IMR-90 (cell line): Measurements from ENCODE around the gene SCGB1D1. TPM values are rescaled to one million over a fixed set of nuclear protein-coding genes. Genes with fewer than 3 reads are reported as not detected.
"Not testable (repeated sequence)": the region's sequence is repeated elsewhere in the genome, so short reads cannot be mapped to it uniquely, and the experiment has no call there.

Experiments used
- ATAC-seq: fragments of 200-7000 bp; cut with Tn5 transposase; 2 replicates; pipeline ENCODE4 v1.9.1; 2020; ENCODE audit warnings: low read depth, mild to moderate bottlenecking, moderate library complexity
- BruUV-seq: library from RNA; stranded (reverse); fragments of 400-500 nt; replicated peaks from 2 replicates; lab custom pipeline; 2021; lab: Mats Ljungman, UMichigan
- CTCF ChIA-PET: fragments of 300-600 bp; formaldehyde crosslinking; extraction: SDS; loops from one replicate; lab custom pipeline; 2021; ENCODE audit warnings: antibody characterized with exemption; lab: Yijun Ruan, JAX
- POLR2A ChIA-PET: fragments of 300-600 bp; sonication (Branson Sonifier 250); formaldehyde crosslinking; loops from one replicate; lab custom pipeline; 2022; ENCODE audit warnings: antibody characterized with exemption; ENCODE audit not compliant: unreplicated experiment; lab: Charles Lee
- DNase-seq: peaks from one replicate; pipeline ENCODE4 v3.0.0; 2013
- H2AFZ ChIP-seq: replicated peaks from 2 replicates; pipeline ENCODE3; 2013; ENCODE audit warnings: low read length, mild to moderate bottlenecking; ENCODE audit not compliant: poor library complexity
- H2AK5ac ChIP-seq: 2 replicates; pipeline ENCODE4 v1.6.1; 2013; ENCODE audit warnings: low read depth, low read length, inconsistent platforms
- H2AK9ac ChIP-seq: replicated peaks from 2 replicates; pipeline ENCODE3; 2013; ENCODE audit warnings: mild to moderate bottlenecking, low read depth, low read length, moderate library complexity; ENCODE audit not compliant: poor library complexity
- H2BK120ac ChIP-seq: 2 replicates; pipeline ENCODE4 v1.6.1; 2013; ENCODE audit warnings: low read depth, low read length, inconsistent platforms
- H2BK15ac ChIP-seq: 3 replicates; pipeline ENCODE4 v1.6.1; 2013; ENCODE audit warnings: low read depth, low read length, inconsistent platforms
- H2BK20ac ChIP-seq: 2 replicates; pipeline ENCODE4 v1.6.1; 2013; ENCODE audit warnings: low read depth, mild to moderate bottlenecking, inconsistent platforms, low read length, moderate library complexity
- H2BK5ac ChIP-seq: 2 replicates; pipeline ENCODE4 v1.6.1; 2013; ENCODE audit warnings: mild to moderate bottlenecking, low read depth, low read length, inconsistent platforms; ENCODE audit not compliant: poor library complexity, severe bottlenecking
- H3K14ac ChIP-seq: replicated peaks from 2 replicates; pipeline ENCODE4 v1.6.1; 2013; ENCODE audit warnings: low read depth, low read length, inconsistent platforms
- H3K18ac ChIP-seq: 2 replicates; pipeline ENCODE4 v1.6.1; 2013; ENCODE audit warnings: low read depth, low read length, control low read depth
- H3K23ac ChIP-seq: 2 replicates; pipeline ENCODE4 v1.6.1; 2013; ENCODE audit warnings: low read depth, low read length, inconsistent platforms
- H3K27ac ChIP-seq: 2 replicates; pipeline ENCODE4 v1.5.1; 2013; ENCODE audit warnings: mild to moderate bottlenecking, control low read depth, low read length; ENCODE audit not compliant: insufficient read depth
- H3K27me3 ChIP-seq: 2 replicates; pipeline ENCODE4 v1.6.1; 2013; ENCODE audit warnings: low read length; ENCODE audit not compliant: control insufficient read depth, insufficient read depth
- H3K36me3 ChIP-seq: 2 replicates; pipeline ENCODE4 v1.6.1; 2013; ENCODE audit warnings: low read length, mixed read lengths; ENCODE audit not compliant: control insufficient read depth, insufficient read depth
- H3K4ac ChIP-seq: 2 replicates; pipeline ENCODE4 v1.6.1; 2013; ENCODE audit warnings: low read depth, low read length, inconsistent platforms
- H3K4me1 ChIP-seq: 2 replicates; pipeline ENCODE4 v1.6.1; 2013; ENCODE audit warnings: low read length, mixed read lengths; ENCODE audit not compliant: control insufficient read depth, insufficient read depth
- H3K4me2 ChIP-seq: 2 replicates; pipeline ENCODE4 v1.6.1; 2013; ENCODE audit warnings: low read depth, mild to moderate bottlenecking, control low read depth, low read length, moderate library complexity
- H3K4me3 ChIP-seq: 2 replicates; pipeline ENCODE4 v1.5.1; 2013; ENCODE audit warnings: low read depth, mild to moderate bottlenecking, control low read depth, low read length, moderate library complexity; ENCODE audit not compliant: insufficient read depth
- H3K56ac ChIP-seq: 2 replicates; pipeline ENCODE4 v1.6.1; 2013; ENCODE audit warnings: low read length, inconsistent platforms; ENCODE audit not compliant: insufficient read depth; ENCODE audit errors: extremely low read depth
- H3K79me1 ChIP-seq, 2 experiments: 2 replicates each; pipeline ENCODE4 v1.6.1; 2013; ENCODE audit warnings: low read length in 2 of 2, inconsistent platforms in 1 of 2, low read depth in 1 of 2
- H3K9ac ChIP-seq: 2 replicates; pipeline ENCODE4 v1.6.1; 2013; ENCODE audit warnings: low read depth, low read length, control low read depth
- H3K9me1 ChIP-seq: 2 replicates; pipeline ENCODE4 v1.6.1; 2013; ENCODE audit warnings: low read length, inconsistent platforms; ENCODE audit not compliant: insufficient read depth
- H3K9me3 ChIP-seq: 2 replicates; pipeline ENCODE4 v1.6.1; 2013; ENCODE audit warnings: low read length; ENCODE audit not compliant: control insufficient read depth, insufficient read depth
- H4K20me1 ChIP-seq: 2 replicates; pipeline ENCODE4 v1.6.1; 2013; ENCODE audit warnings: low read length, inconsistent platforms; ENCODE audit not compliant: insufficient read depth
- H4K5ac ChIP-seq: 2 replicates; pipeline ENCODE4 v1.6.1; 2013; ENCODE audit warnings: mild to moderate bottlenecking, low read depth, low read length, control low read depth
- H4K8ac ChIP-seq, 2 experiments: 2 replicates each; pipeline ENCODE4 v1.6.1; 2013; ENCODE audit warnings: low read depth in 2 of 2, low read length in 2 of 2, control low read depth in 1 of 2, inconsistent platforms in 1 of 2
- H4K91ac ChIP-seq: 2 replicates; pipeline ENCODE4 v1.6.1; 2013; ENCODE audit warnings: low read depth, low read length, inconsistent platforms; ENCODE audit not compliant: insufficient read depth
- WGBS, 2 experiments: methylation state at CpG; one replicate each; pipeline versions ENCODE4 v1.1.5 to v1.1.7; 2013; ENCODE audit warnings: missing lambda C conversion rate in 2 of 2; ENCODE audit not compliant: insufficient read length in 1 of 2; ENCODE audit errors: extremely low coverage in 2 of 2; 5-methylcytosine and 5-hydroxymethylcytosine counted together
- dilution Hi-C: fragments of 300-500 bp; cut with HindIII; formaldehyde crosslinking; loops from one replicate; pipeline ENCODE4 v1.14.3; 2018; ENCODE audit warnings: low sequenced_read_pairs; ENCODE audit not compliant: unreplicated experiment
- in situ Hi-C: fragments of 300-500 bp; cut with MboI; formaldehyde crosslinking; loops from 3 replicates; pipeline ENCODE4 v1.14.3; 2019; ENCODE audit warnings: low sequenced_read_pairs, inconsistent platforms, mixed read lengths
- intact Hi-C: fragments of 100-400 bp; cut with micrococcal nuclease; formaldehyde crosslinking; loops from 2 replicates; pipeline ENCODE4 v1.10.0; 2022
- polyA plus RNA-seq, 3 experiments: library from polyadenylated mRNA; depleted of rRNA; stranded (reverse); fragments of >200 nt; gene quantifications; 2 replicates each; pipeline ENCODE4 v1.2.3, GENCODE V29; 2012; ENCODE audit warnings: low replicate concordance in 1 of 3
- total RNA-seq: library from RNA; depleted of rRNA; stranded (reverse); fragments of >200 nt; gene quantifications from 2 replicates; pipeline ENCODE4 v1.2.3, GENCODE V29; 2012

SCGB1D1 gene
- total and polyA plus RNA-seq, 2 of the 4 experiments (the other 2 are of a cell fraction), result not detected

DNA sequence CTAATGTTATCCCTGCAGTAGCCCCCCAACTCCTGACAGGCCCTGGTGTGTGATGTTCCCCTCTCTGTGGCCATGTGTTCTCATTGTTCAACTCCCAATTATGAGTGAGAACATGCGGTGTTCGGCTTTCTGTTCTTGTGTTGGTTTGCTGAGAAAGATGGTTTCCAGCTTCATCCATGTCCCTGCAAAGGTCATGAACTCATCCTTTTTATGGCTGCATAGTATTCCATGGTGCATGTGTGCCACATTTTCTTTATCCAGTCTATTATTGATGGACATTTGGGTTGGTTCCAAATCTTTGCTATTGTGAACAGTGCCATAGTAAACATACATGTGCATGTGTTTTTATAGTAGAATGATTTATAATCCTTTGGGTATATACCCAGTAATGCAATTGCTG lies 7.4 kb downstream of the SCGB1D1 start:
- H4K5ac ChIP-seq, in situ Hi-C loops, H2AK5ac ChIP-seq, H3K9me3 ChIP-seq, dilution Hi-C loops, H3K36me3 ChIP-seq, DNase-seq, H3K4ac ChIP-seq, H3K14ac ChIP-seq, H3K23ac ChIP-seq, H4K8ac ChIP-seq, H3K79me1 ChIP-seq, H2AFZ ChIP-seq, H2BK120ac ChIP-seq, H3K56ac ChIP-seq, H3K4me1 ChIP-seq, intact Hi-C loops, BruUV-seq, CTCF ChIA-PET, H3K9me1 ChIP-seq, H2BK20ac ChIP-seq, H4K91ac ChIP-seq, ATAC-seq, H2BK15ac ChIP-seq, H3K18ac ChIP-seq, H4K20me1 ChIP-seq, H3K9ac ChIP-seq, H3K4me2 ChIP-seq, H2AK9ac ChIP-seq, H3K4me3 ChIP-seq, H2BK5ac ChIP-seq, POLR2A ChIA-PET, H3K27ac ChIP-seq: not testable (repeated sequence)
- peaks cover 17% of the 10 kb centered on the region; the same call in 1 of the 2 replicates for H3K27me3 ChIP-seq
- no CpG with 5 or more reads among the region's 2 CpGs for WGBS, 2 experiments
